ENCODE measurements around the gene KLF16. TPM values are rescaled to one million over a fixed set of nuclear protein-coding genes. Genes with fewer than 3 reads are reported as not detected.

The KLF16 gene
- total RNA-seq, 1 donor, result 10.4 TPM

DNA sequence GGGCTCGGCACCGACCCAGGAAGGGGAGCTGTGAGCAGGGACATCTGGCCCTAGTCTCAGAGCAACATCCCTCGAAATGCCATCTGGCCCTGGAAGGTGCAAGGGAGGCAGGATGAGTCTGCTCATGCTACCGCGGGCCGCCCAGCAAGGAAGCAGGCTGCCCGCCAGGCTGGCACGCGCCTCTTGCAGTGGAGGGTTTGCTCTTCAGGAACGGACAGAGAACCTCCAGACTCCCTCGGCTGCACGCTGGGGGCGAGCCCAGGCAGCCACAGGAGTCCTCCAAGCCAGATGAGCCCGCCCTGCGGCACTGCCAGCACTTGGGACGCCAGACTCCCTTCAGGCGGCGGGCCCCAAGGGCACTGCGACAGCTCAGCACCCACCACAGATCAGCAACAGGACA lies 41.2 kb downstream of the KLF16 start:
- H3K4me3 ChIP-seq (ENCODE audit: low read depth, low read length), result no peak overlapping the region
- TF ChIP-seq, protein P1, sequence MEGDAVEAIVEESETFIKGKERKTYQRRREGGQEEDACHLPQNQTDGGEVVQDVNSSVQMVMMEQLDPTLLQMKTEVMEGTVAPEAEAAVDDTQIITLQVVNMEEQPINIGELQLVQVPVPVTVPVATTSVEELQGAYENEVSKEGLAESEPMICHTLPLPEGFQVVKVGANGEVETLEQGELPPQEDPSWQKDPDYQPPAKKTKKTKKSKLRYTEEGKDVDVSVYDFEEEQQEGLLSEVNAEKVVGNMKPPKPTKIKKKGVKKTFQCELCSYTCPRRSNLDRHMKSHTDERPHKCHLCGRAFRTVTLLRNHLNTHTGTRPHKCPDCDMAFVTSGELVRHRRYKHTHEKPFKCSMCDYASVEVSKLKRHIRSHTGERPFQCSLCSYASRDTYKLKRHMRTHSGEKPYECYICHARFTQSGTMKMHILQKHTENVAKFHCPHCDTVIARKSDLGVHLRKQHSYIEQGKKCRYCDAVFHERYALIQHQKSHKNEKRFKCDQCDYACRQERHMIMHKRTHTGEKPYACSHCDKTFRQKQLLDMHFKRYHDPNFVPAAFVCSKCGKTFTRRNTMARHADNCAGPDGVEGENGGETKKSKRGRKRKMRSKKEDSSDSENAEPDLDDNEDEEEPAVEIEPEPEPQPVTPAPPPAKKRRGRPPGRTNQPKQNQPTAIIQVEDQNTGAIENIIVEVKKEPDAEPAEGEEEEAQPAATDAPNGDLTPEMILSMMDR (IDR thresholded peaks at IDR 0.05; ENCODE audit: insufficient read depth, low read depth, low read length), result no peak
- DNase-seq (ENCODE audit: low read depth), result no peak

DNA sequence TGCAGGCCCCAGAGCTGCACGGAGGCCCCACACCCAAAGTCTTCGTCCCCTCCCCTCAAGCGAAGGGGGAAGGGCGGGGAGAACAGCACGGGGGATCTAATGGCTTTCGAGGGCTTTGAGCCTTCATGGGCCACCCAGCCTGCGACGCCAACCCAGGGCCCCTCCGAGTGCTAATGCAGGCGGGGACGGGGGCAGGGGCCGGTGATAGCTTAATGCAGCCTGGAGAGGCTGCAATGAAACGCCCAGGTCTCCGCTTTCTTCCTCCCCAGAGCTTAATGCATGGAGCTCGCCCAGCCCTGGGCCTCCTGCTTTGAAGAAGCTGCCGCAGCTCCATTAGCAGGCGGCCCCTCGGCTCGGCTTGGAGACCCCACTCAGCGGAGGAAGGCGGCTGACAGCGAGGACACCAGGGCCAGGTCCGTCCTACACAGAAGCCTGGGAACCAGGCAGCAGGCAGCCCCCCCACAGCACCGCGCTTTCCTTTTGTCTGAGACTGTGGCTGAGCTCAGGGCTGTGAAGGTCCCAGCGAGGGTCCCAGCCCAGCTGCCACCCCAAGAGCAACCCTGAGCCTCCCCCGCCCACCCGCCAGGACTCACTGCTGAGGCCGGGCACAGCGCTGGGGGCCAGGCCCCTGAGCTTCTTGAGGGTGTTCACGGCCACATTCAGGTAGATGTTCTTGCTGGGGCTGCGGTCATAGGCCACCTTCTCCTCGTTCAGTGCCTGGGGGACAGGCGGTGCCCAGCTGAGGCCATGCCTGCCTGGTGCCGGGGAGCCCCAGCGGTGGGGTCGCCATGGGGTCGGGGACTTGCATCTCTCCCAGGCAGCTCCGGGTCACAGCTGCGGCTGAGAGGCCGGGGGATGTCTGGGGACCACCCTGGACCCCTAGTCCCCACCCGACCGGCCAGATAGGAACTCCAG lies 43.8 kb downstream of the KLF16 start:
- TF ChIP-seq, protein P1 (IDR thresholded peaks at IDR 0.05; ENCODE audit: insufficient read depth, low read depth, low read length), result no peak

DNA sequence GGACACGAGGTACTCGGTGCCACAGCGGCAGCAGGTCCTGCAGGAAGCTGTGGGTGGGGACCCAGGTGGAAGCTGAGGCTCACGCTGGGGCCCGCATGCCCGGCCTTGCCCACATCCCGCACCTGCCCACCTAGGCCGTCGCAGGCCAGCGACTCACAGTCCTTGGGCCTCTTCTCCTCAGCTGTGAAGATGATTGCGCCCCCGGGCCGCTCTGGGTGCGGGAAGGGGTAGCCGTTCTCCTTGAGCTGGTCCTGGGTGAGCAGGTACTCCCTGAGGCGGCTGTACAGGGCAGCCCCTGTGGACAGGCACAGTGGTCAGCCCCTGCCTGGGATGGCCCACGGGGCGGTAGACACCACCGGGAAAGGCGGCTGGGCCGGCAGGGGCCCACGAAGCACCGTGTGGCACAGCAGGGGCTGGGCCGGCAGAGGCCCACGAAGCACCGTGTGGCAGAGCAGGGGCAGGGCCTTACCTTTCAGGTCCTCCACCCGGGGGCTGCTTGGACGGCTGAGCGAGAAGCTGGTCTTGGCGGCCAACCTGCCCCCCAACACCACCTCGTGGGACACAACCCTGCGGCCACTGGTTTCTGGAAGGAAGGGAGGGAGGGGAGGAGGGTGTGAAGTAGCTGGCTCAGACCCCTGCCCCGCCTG lies 44.7 kb downstream of the KLF16 start:
- DNase-seq (ENCODE audit: low read depth), result no peak
- no peak overlapping the region for H3K4me3 ChIP-seq (ENCODE audit: low read depth, low read length)
- TF ChIP-seq, protein P1 (IDR thresholded peaks at IDR 0.05; ENCODE audit: insufficient read depth, low read depth, low read length), result no peak

More for the DNA sequence above, 43.8 kb downstream of the KLF16 start:
- no peak for DNase-seq (ENCODE audit: low read depth)
- no peak overlapping the region for H3K4me3 ChIP-seq (ENCODE audit: low read depth, low read length)

DNA sequence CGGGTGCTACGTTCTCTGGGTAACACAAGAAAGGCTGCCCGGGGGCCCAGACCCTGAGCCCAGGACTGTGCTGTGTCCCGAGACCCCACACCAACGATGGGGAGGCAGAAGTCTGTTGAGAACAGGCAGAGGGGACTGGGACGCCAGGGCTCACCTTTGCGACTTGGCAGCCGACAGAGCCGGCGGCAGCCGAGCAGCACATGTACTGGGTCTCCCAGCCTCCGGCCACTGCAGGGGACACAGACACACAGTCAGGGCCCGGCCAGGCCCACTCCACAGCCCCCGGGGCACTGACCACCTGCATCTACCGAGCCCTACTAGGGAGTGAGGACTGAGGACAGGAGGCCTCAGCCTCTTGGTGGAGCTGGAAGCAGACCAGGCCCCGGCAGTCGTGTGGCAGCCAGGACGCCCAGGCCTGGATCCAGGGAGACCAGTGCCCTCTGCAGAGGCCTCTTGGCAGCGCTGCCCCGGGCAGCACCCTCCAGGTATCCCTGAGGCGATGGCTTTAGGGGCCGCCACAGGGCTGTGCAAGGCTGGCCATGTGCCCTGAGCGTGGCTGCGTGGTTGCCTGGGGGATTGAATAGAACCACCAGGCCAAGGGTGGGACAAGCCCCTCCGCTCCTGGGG lies 45.7 kb downstream of the KLF16 start:
- no peak overlapping the region for H3K4me3 ChIP-seq (ENCODE audit: low read depth, low read length)
- TF ChIP-seq, protein P1 (IDR thresholded peaks at IDR 0.05; ENCODE audit: insufficient read depth, low read depth, low read length), result no peak
- no peak for DNase-seq (ENCODE audit: low read depth)

DNA sequence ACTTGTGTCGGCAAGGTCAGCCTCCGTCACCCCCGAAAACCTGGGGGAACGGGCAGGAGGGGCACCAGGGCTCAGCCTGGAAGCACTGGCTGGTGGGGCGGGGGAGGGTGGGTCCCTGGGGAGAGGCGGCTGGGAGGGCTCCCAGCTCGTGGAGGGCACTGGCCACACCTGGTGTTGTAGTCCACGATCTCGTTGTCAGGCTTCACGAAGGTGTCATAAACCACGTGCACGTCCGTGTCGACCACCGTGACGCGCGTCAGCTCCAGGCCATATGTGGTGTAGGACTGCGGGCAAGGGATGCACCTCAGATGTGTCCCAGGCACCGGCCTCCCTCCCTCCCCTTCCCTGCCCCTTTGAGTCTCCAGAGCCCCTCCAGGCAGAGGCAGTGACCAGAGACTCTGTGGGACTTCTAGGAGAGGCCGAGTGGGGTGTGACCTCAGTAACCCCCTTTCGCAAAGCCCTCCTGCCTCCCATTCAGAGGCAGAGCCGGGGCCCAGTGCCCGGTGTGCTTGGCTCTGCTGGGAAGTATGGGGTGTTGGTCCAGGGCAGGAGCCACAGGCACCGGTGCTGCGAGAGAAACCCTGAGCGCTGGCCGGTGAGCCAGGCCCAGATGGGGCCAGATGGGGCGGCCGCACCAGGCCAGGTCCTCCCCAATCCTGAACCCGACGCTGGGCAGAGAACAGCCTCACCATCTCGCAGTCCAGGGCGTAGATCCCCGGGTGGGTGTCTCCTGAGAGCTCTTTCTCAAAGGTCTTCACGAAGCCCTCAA lies 46.7 kb downstream of the KLF16 start:
- H3K4me3 ChIP-seq (ENCODE audit: low read depth, low read length), result no peak overlapping the region
- TF ChIP-seq, protein P1 (IDR thresholded peaks at IDR 0.05; ENCODE audit: insufficient read depth, low read depth, low read length), result no peak
- DNase-seq (ENCODE audit: low read depth), result no peak
